GM18861 (cell line): ENCODE data around the gene TELO2.

Experiments used
- ATAC-seq: cut with Tn5 transposase; IDR thresholded peaks from one replicate; pipeline ENCODE4 v1.9.1; 2021; ENCODE audit not compliant: unreplicated experiment

Gene TELO2

GRCh38 chr16:1492923-1493745 lies at the start of gene TELO2:
Gene TELO2, plus strand, starts transcription at chr16:1493360. Its CDS starts 922 bp downstream, at chr16:1494282.
- ATAC-seq, result no peak

DNA sequence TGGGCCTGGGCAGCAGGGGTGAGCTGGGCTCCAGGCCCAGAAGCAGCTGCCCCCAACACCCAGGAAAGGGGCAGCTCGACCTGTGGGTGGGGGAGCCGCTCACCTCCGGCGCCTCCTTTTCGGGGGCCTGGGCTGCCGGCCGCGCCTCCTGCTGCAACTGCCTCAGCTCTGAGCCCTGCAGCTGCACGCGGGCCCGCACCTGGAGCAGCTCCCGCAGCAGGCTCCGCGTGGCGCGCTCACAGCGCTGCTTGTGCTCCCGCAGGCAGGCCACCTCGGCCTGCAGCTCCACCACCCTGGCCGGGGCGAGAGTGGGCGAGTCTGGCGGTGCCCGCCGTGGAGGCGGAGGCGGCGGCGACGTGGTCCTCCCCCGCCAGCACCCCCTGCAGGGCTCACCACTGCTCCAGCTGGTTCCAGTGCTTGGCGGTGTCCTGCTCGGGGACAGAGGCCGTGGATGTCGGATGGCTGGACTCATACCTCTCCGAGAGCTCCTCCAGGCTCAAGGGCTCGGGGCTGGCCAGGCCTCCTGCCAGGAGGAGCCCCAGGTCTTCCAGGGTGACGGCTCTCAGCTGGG lies 49.7 kb upstream of the TELO2 start:
- ATAC-seq, result no peak

DNA sequence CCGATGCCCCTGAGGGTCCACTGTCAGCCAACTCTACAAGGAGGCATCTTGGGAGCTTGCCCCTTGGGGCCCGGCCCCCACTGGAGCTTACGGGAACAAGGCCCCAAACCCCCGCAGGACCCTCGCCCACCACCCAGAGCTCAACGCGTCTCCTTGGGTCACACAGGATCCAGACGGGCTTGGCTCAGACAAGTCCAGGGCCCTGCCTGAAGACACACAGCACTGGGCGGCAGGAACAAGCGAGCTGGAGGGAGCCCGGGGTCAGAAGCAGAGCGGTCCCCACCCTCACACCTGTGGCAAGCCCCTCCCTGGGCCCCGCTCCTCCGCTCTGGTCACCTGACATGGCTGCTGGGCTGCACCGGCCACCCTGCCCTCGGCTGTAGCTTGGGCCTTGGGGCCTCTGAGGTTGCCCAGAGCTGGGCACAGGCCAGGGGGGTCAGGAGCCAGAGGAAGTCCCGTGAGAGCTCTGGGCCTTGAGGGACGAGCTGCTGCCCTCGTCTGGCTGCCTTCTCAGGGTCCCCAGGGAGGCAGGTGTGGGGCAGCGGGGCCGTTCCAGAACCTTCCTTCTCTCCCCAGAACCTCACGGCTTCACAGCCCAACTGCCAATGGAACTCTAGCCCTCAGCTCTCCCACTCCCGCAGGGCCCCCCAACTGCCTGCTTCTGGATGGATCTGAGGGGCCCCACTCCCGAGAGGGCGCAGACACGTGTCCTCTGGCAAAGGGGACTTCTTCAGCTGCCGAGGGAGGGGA lies 49.0 kb upstream of the TELO2 start, which contains the start of gene CCDC154:
TSS of gene CCDC154 (minus strand) at position 577 of the 750 bp plus-strand sequence. CDS start at position 343, 234 bp downstream.
- ATAC-seq, result no peak

DNA sequence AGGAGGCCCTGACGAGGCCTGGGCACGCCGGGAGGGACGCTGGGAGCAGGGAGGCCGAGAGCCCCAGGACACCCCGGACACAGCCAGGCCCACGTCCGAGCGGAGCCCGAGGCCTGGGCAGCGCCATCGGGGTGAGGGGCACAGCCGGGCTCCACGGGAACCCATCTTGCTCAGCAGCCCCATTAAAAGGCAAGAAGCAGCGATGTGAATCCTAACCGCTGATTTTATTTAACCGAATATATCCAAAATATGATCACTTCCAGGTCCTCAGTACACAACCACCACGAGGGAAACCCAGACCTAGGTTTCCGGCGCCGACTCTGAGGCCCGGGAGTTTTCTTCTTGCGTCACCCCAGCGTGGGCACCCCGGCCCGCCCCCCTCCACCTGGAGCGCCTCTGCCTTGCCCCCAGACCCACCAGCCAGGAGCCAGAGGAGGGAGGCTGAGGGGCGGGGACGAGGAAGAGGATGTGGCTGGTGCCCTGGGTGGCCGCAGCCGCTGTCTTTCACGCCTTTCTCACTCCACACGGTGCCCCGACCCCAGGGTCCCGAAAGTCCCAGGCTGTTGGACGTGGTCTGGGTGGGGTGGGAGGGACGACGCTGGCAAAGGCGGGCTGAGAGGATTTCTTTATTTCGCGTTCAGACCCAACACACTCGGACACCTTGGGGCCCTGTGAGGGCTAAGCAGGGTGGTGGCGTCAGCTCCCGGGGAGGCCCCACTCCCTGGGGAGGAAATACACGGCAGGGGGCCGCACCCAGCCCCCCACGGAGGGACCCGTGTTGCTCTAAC lies 48.2 kb upstream of the TELO2 start:
- no peak for ATAC-seq

DNA sequence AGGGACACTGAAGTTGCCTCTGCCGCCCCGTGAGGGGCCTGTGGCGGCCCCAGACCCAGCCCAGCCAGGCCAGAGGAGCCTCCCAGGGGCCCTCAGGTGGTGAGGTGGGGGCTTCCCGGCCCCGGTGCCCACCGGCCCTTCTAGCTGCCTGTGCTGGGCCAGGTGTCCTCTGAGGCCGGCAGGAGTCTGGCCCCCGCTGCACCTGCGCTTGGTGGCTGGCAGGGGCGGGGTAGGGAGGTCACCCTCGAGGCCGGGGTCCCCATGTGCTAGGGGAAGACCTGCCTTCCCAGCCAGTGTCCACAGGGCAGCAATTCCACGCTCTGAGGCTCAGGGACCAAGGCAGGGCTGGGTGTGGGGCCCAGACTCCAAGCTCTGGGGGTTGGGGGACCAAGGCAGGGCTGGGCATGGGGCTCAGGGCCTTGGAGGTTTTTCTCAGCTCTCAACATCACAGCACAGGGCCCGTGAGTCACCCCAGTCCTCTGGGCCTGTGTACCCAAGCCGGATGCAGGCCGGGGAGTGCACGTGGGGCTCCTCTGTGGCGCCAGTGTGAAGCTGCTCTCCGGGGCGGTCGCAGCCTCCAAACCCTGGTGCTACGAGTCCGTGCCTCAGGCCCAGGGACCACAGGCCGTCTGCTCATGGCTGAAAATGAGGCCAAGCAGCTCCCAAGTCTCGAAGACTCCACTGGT lies 47.5 kb upstream of the TELO2 start:
- no peak for ATAC-seq

- no peak for ATAC-seq
These were observed 46.7 kb upstream of the TELO2 start for GRCh38 chr16:1446296-1447080.

DNA sequence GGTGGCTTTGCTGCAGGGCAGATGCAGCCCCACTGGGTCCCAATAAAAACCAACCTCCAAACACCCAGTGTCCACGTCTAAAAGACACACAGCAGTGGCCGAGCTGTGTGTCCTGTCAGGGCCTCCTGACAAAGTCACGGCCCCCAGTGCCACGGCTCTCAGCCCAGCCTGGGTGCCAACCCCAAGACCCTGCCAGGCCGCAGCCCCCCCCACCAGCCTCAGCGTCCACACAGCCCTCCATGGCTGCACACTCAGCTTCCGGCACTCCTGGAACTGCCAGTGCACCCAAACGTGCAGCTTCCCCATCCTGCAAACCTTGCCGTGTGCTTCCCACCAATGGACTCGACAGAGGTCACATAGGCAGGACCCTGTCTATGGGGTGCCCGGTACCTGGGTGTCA lies 45.2 kb upstream of the TELO2 start:
- ATAC-seq, result no peak

GRCh38 chr16:1448536-1449116 lies 44.5 kb upstream of the TELO2 start:
- ATAC-seq, result no peak

GRCh38 chr16:1449201-1449788 lies 43.9 kb upstream of the TELO2 start:
- ATAC-seq, result no peak

GRCh38 chr16:1450218-1450617 lies 42.9 kb upstream of the TELO2 start:
- ATAC-seq, result no peak

GRCh38 chr16:1450841-1451240 lies 42.3 kb upstream of the TELO2 start:
- no peak for ATAC-seq

DNA sequence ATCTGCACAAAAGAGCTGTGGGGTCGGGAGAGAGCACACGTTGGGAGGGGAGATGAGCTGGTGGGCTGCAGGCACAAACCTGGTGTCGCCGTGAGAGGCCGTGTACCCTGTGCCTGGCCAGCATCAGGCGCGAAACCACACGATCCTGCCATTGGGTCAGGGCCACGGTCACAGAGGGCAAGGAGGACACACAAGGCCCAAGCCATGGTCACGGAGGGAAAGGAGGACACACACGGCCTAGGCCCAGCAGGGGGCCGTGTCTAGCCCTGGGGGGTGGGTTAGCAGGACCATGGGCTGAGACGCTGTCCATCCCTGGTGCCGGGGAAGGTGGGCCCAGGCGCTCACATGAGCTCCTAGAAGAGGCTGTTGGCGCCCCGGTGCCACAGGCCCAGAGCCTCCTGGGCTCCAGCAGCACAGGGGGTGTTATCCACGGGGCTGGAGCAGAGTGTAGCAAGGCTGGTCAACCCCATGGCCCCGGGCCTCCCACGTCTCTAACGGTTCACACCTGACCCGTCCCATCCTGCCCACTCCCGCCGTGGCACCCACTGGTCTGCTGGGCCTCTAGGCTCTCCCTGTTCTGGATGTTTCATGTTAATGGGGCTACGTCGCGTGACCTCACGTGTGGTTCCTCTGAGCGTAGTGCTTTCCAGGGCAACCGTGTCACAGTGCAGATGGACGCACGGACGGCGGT lies 41.3 kb upstream of the TELO2 start:
- no peak for ATAC-seq

DNA sequence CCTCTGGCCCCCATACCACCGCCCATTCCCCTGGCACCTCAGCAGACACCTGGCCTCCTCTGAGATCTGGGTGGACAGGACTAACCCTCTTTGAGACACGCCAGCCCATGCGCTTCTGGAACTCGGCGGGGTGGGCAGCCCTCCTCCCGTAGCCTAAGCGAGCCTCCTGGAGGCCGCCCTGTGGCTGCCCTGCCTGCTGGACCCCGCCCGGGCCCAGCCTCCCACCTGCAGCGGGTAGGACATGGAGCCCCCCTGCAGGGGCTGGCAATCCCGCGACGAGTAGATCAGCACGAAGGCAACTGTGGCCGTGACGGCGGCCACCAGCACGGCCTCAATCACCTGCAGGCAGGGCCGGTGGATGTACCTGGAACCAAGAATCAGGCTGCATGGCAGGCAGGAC lies 40.6 kb upstream of the TELO2 start:
- no peak for ATAC-seq

GRCh38 chr16:1453316-1453715 lies 39.8 kb upstream of the TELO2 start:
- no peak for ATAC-seq

DNA sequence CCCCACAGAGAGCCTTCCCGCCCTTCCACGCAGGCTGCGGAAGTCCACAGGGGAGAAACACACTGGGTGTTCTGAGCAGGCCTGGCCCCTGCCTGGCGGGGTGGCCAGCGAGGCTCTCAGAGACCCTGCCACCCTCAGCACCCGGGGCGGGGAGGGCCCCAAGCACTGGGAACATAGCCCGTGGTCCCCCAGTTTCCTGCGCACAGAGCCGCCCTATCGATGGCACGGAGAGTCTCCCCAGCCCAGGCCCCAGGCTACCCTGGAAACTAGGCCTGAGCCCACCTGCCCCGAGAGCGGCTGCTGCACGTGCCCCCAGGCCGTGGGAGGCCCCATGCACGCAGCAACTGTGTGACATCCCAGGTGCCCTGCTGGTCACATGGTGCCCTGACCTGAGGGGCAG lies 38.6 kb upstream of the TELO2 start:
- no peak for ATAC-seq

DNA sequence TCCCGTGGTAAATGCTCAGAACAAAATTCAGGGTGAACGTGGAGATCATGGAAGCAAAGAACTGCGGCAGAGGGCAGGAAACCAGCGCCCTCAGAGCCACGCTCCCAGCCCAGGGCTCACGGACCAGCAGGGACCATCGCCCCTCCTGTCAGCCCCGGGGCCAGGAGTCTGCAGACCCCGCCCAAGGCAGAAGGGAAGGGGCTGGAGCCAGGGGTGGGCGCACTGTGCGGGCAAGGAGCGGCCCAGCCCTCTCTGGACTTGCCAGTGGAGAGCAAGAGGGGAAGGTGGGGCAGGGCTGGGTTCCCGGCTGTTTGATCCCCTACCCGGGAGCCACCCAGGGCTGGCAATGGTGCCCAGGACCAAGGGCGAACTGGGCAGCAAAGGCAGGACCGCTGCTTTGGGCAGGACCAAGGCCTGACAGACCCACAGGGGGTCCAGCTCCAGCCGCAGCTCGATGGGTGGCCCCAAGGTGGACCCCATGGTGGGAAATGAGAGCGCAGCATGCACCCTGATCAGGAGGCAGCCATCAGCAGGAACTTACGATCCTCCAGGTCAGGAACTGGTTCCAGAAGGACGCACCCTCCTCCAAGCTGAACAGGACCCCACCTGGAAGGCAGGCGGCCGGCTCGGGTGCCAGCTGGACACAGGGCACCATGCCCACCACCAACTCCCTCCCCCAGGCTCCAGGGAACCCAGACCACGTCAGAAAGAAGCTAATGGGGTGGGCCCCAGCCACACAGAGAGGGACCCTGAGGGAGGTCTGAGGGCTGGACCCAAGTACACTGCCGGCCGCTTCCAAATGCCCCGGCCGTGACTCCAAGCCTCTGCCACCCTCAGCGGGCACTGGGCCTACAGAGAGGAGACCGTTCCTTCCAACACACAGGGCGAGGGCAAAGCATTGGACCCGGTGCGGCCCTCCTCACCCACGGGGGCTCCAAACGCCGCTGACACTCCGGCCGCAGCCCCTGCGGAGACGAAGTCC lies 37.7 kb upstream of the TELO2 start:
- no peak for ATAC-seq

DNA sequence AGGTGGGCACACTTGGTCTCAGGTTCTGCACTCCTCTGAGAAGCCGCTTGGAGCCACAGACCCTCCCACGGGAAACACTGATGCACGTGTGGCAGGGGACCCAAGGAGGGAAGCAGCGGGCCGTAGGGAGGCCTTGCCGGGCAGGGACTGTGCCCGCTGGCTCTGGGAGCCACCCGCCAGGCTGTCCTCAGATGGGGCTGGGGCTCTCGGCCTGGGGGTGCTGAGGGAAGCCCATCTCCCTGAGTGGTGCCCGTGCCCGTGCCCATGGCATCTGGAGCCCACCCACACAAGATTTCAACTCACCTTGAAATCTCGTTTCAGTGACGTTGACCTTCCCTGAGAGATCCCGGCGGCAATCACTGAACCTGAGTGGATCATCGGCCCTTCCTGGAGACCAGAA lies 36.2 kb upstream of the TELO2 start:
- ATAC-seq, result no peak
